Osteocyte (in vitro differentiated cells): ENCODE results near the gene KIF17. TPM values are rescaled to one million over a fixed set of nuclear protein-coding genes. Genes with fewer than 3 reads are reported as not detected.
A peak's percentile ranks its signal among the peaks of the same experiment; 100 is the strongest.

Experiments used
- DNase-seq: peaks from one replicate; pipeline ENCODE4 v3.0.0; 2021; ENCODE audit warnings: mixed read lengths; ENCODE audit not compliant: unreplicated experiment; ENCODE audit errors: extremely low spot score
- H3K27ac Mint-ChIP-seq: one replicate; pipeline ENCODE4 v1.8.0; 2021; ENCODE audit warnings: mild to moderate bottlenecking, mixed read lengths; ENCODE audit not compliant: unreplicated experiment
- H3K27me3 Mint-ChIP-seq: one replicate; pipeline ENCODE4 v1.8.0; 2021; ENCODE audit warnings: mixed read lengths; ENCODE audit not compliant: unreplicated experiment
- H3K36me3 Mint-ChIP-seq: one replicate; pipeline ENCODE4 v1.8.0; 2021; ENCODE audit warnings: mixed read lengths; ENCODE audit not compliant: unreplicated experiment
- H3K4me1 Mint-ChIP-seq: one replicate; pipeline ENCODE4 v1.8.0; 2021; ENCODE audit warnings: mixed read lengths; ENCODE audit not compliant: unreplicated experiment
- H3K4me3 Mint-ChIP-seq: one replicate; pipeline ENCODE4 v1.8.0; 2021; ENCODE audit warnings: mild to moderate bottlenecking, moderate library complexity, mixed read lengths; ENCODE audit not compliant: unreplicated experiment
- H3K9me3 Mint-ChIP-seq: one replicate; pipeline ENCODE4 v1.8.0; 2021; ENCODE audit warnings: mixed read lengths; ENCODE audit not compliant: unreplicated experiment
- CTCF ChIP-seq: fragments of 200-600 bp; sonication (generic); IDR thresholded peaks from 2 replicates; pipeline ENCODE4 v1.5.0; 2021; ENCODE audit warnings: antibody characterized with exemption, mild to moderate bottlenecking, moderate library complexity
- total RNA-seq: library from RNA; stranded (reverse); gene quantifications from 2 replicates; pipeline ENCODE4 v1.2.1, GENCODE V29; 2021

Gene KIF17
- total RNA-seq, 1 donor from 2014 or later = 0.11 TPM

DNA sequence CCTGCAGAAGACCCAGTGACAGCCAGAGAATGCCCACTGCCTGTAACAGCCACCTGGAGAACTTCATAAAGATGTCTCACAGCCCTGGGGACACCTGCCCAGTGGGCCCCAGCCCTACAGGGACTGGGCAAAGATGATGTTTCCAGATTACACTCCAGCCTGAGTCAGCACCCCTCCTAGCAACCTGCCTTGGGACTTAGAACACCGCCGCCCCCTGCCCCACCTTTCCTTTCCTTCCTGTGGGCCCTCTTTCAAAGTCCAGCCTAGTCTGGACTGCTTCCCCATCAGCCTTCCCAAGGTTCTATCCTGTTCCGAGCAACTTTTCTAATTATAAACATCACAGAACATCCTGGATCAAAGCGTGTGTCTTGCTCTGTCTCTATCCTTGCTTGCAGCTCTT, 99.3 kb downstream of the KIF17 start:
- DNase-seq = no peak
- TF ChIP-seq CTCF = no peak
- H3K27me3 Mint-ChIP-seq = no peaks in the 10 kb centered on the region
- no peaks in the 10 kb centered on the region for H3K9me3 Mint-ChIP-seq
- H3K4me1 Mint-ChIP-seq = peaks cover 20% of the 10 kb centered on the region
- no peak overlapping the region for H3K27ac Mint-ChIP-seq
- no peak overlapping the region for H3K4me3 Mint-ChIP-seq
- H3K36me3 Mint-ChIP-seq = no peaks in the 10 kb centered on the region

DNA sequence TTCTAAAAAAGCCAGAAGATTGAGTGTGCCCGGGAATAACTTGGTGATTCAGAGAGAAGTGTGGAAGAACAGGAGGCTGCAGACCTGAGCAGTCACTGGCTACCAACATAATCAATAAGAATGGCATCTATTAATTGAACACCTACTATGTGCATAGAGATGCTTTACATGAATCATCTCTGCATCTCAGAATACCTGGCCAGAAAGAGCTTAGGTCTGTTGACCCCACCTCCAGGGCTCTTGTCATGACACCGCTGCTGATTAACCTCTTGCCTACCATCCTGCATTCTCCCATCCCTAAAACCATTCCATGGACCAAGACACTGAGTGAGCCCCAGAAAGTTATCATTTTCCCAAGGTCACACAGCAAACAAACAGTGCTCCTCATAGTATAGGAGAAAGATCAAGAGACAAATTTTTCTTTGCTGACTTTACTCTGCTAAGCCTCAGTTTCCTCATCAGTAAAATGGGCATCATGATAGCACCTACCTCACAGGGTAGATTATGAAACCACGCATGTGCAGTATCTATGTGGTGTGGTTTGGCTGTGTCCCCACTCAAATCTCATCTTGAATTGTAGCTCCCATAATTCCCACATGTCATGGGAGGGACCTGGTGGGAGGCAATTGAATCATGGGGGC, 100.8 kb downstream of the KIF17 start:
- H3K27me3 Mint-ChIP-seq = no peaks in the 10 kb centered on the region
- H3K4me3 Mint-ChIP-seq = no peak overlapping the region
- TF ChIP-seq CTCF = no peak
- DNase-seq = no peak
- H3K9me3 Mint-ChIP-seq = no peaks in the 10 kb centered on the region
- H3K4me1 Mint-ChIP-seq = peaks cover 31% of the 10 kb centered on the region
- no peaks in the 10 kb centered on the region for H3K36me3 Mint-ChIP-seq
- H3K27ac Mint-ChIP-seq = no peak overlapping the region

DNA sequence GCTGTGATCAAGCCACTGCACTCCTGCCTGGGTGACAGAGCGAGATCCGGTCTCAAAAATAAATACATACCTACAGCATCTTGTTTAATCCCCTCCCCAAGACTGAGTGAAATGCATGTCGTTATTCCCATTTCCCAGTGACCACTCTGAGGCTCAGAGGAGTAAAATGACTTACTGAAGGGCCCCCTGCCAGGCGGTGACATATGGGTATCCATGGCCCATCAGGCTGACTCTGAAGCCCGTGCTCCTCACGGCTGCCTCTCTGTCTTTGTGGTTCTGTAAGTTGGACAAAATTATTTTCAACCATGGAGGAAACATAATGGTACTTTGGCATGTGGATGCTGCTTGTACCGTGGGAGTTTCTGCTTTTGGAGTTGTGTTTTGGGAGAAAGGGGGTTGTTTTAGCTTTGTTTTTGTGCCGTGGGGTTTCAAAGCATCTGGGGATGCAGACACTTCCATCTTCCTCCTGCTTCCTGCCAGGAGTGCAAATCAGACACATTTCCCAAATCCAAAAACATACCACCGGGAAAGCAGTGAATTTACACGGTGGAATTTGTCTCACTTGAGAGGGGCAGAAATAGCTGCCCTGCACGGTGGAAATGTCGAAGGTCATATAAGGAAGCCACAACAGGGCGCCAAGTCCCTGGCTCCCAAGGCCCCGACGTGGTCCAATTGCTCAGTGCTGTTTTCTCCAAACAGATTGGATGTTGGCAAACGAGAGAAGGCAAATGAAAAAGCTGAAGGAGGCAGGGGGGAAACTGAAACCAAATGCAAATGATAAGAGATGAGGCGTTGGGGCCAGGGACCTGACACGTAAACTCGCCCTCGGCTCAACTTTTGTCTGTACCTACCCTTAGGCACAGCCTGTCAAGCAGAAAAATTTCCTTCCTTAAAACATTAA, 101.6 kb downstream of the KIF17 start:
- Mint-ChIP-seq H3K27me3 (no peaks in the 10 kb centered on the region), H3K9me3 (no peaks in the 10 kb centered on the region), H3K4me3 (no peak overlapping the region), H3K36me3 (no peaks in the 10 kb centered on the region), H3K27ac (peak overlapping the region; percentile 18), H3K4me1 (peaks cover 31% of the 10 kb centered on the region)
- no peak for DNase-seq
- no peak for TF ChIP-seq CTCF

DNA sequence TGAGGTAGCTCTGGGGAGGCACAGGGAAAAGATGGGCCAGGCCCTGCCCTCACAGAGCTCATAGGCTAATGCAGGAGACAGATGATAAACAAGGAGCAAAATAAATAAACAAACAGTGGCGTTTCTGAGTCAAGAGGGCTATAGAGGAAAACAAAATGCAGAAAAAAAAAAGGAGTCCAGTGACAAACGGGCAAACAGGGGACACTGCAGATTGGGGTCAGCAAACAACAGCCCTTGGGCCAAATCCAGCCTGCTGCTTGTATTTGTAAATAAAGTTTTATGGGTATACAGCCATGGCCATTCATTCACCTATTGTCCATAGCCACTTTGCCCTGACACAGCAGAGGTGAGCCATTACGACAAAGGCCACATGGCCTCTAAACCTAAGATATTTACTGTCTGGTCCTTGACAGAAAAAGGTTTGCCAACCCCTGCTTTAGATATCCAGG, 103.7 kb downstream of the KIF17 start:
- H3K4me1 Mint-ChIP-seq = peaks cover 31% of the 10 kb centered on the region
- no peak overlapping the region for H3K4me3 Mint-ChIP-seq
- peak overlapping the region; percentile 90 for H3K27ac Mint-ChIP-seq
- TF ChIP-seq CTCF = no peak
- no peaks in the 10 kb centered on the region for H3K36me3 Mint-ChIP-seq
- no peaks in the 10 kb centered on the region for H3K27me3 Mint-ChIP-seq
- no peak for DNase-seq
- no peaks in the 10 kb centered on the region for H3K9me3 Mint-ChIP-seq

Other genes with a start within 250 kb of the KIF17 start
- 26.8 and 30.0 TPM in 2 replicates for gene CAMK2N1, start 231.8 kb downstream of the KIF17 start, total RNA-seq
- gene MUL1, start 209.9 kb downstream of the KIF17 start, total RNA-seq = 42.9 and 45.5 TPM in 2 replicates
- 0.37 and 0.43 TPM in 2 replicates for gene FAM43B, start 165.4 kb downstream of the KIF17 start, total RNA-seq
- gene CDA, start 128.9 kb downstream of the KIF17 start, total RNA-seq = not detected in 2 replicates
- gene PINK1, start 84.5 kb downstream of the KIF17 start, total RNA-seq = 54.8 and 55.2 TPM in 2 replicates
- gene DDOST, start 56.6 kb downstream of the KIF17 start, total RNA-seq = 266 and 267 TPM in 2 replicates
- 0.18 and 0.46 TPM in 2 replicates for gene SH2D5, start 14.7 kb upstream of the KIF17 start, total RNA-seq
- gene HP1BP3, start 69.3 kb upstream of the KIF17 start, total RNA-seq = 228 and 231 TPM in 2 replicates